K562 (cell line): Measurements from ENCODE around the gene CHAF1A. TPM values are rescaled to one million over a fixed set of nuclear protein-coding genes. Genes with fewer than 3 reads are reported as not detected.
A peak's percentile ranks its signal among the peaks of the same experiment; 100 is the strongest.

Experiments
- CTBP1 ChIP-seq: fragments of 450-650 bp; IDR thresholded peaks from 2 replicates; pipeline ENCODE4 v1.6.1; 2016; ENCODE audit warnings: borderline replicate concordance
- DDX20 ChIP-seq: fragments of 450-650 bp; IDR thresholded peaks from 2 replicates; pipeline ENCODE4 v1.6.1; 2016; ENCODE audit warnings: missing genetic modification characterization, low read depth, mild to moderate bottlenecking, missing compliant biosample characterization, moderate library complexity
- DLX4 ChIP-seq: fragments of 250-450 bp; sonication (Bioruptor Pico); IDR thresholded peaks from 2 replicates; pipeline ENCODE4 v1.6.1; 2021; ENCODE audit warnings: mild to moderate bottlenecking
- FIP1L1 ChIP-seq: fragments of 200-400 bp; formaldehyde crosslinking; IDR thresholded peaks from 2 replicates; pipeline ENCODE4 v1.6.1; 2018; ENCODE audit warnings: mild to moderate bottlenecking, low read depth, low read length; ENCODE audit not compliant: poor library complexity, severe bottlenecking
- FOSL1 ChIP-seq: fragments of 200-800 bp; sonication (Bioruptor generic); conservative IDR thresholded peaks from 2 replicates; pipeline ENCODE4 v1.6.1; 2016; ENCODE audit warnings: missing genetic modification characterization, missing compliant biosample characterization
- HNRNPK ChIP-seq: fragments of 200-400 bp; formaldehyde crosslinking; IDR thresholded peaks from one replicate; pipeline ENCODE4 v1.6.1; 2018; ENCODE audit warnings: mild to moderate bottlenecking, low read depth, low read length; ENCODE audit not compliant: poor library complexity, severe bottlenecking
- L3MBTL2 ChIP-seq: fragments of 450-650 bp; IDR thresholded peaks from 2 replicates; pipeline ENCODE4 v1.6.1; 2016; ENCODE audit warnings: mild to moderate bottlenecking, moderate library complexity
- SRF ChIP-seq, 2 experiments: fragments of 250-450, 450-650 bp in 1 of 2; sonication (Bioruptor Pico) in 1 of 2; sonication (generic) in 1 of 2; formaldehyde crosslinking; IDR thresholded peaks; 2 replicates each; pipeline versions ENCODE4 v1.5.0 to v1.5.1; 2020 to 2022; ENCODE audit warnings: mild to moderate bottlenecking in 1 of 2, missing genetic modification reagents in 1 of 2
- STAG1 ChIP-seq: sonication (generic); formaldehyde crosslinking; IDR thresholded peaks from 2 replicates; pipeline ENCODE4 v1.5.0; 2020; ENCODE audit warnings: missing genetic modification reagents, borderline replicate concordance
- polyA plus RNA-seq, 8 experiments: library from polyadenylated mRNA; depleted of rRNA in 4 of 8; stranded (reverse) in 5 of 8; unstranded in 3 of 8; fragments of >200 nt; fragmentation: Nextera tagmentation in 2 of 8; fragmentation: Illumina TruSeq in 1 of 8; extraction: Ambion mirVana in 2 of 8; extraction: Trizol in 1 of 8; gene quantifications; 2 replicates each; pipeline versions ENCODE4 v1.2.1 to v1.2.3, GENCODE V29; 2011 to 2014; ENCODE audit warnings: inconsistent platforms in 1 of 8, missing spikeins in 1 of 8
- total RNA-seq, 7 experiments: library from RNA; depleted of rRNA in 6 of 7; stranded (reverse); fragments of >200 nt in 6 of 7; fragmentation: Illumina TruSeq in 2 of 7; extraction: Trizol in 2 of 7; gene quantifications; 2 replicates each; pipeline versions ENCODE4 v1.2.1 to v1.2.3, GENCODE V29; 2011 to 2021; ENCODE audit warnings: low replicate concordance in 1 of 7
- TF ChIP-seq, protein P1 (sequence below), 2 experiments: fragments of 450-650 bp in 1 of 2; IDR thresholded peaks; 2 replicates each; pipeline ENCODE4 v1.6.1; 2011 to 2017; ENCODE audit warnings: low read depth in 2 of 2, antibody characterized with exemption in 1 of 2, borderline replicate concordance in 1 of 2, low read length in 1 of 2, mild to moderate bottlenecking in 1 of 2, mixed read lengths in 1 of 2; ENCODE audit not compliant: control insufficient read depth in 1 of 2

The CHAF1A gene
- total and polyA plus RNA-seq, 9 of the 15 experiments (the other 6 are each of a cell fraction or from before 2014, with no cell fraction given), result 1.6 to 86.9 (median 45.2) TPM

- TF ChIP-seq, protein P1, sequence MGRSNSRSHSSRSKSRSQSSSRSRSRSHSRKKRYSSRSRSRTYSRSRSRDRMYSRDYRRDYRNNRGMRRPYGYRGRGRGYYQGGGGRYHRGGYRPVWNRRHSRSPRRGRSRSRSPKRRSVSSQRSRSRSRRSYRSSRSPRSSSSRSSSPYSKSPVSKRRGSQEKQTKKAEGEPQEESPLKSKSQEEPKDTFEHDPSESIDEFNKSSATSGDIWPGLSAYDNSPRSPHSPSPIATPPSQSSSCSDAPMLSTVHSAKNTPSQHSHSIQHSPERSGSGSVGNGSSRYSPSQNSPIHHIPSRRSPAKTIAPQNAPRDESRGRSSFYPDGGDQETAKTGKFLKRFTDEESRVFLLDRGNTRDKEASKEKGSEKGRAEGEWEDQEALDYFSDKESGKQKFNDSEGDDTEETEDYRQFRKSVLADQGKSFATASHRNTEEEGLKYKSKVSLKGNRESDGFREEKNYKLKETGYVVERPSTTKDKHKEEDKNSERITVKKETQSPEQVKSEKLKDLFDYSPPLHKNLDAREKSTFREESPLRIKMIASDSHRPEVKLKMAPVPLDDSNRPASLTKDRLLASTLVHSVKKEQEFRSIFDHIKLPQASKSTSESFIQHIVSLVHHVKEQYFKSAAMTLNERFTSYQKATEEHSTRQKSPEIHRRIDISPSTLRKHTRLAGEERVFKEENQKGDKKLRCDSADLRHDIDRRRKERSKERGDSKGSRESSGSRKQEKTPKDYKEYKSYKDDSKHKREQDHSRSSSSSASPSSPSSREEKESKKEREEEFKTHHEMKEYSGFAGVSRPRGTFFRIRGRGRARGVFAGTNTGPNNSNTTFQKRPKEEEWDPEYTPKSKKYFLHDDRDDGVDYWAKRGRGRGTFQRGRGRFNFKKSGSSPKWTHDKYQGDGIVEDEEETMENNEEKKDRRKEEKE (IDR thresholded peaks at IDR 0.05; ENCODE audit: borderline replicate concordance in 1 of 2, control insufficient read depth in 1 of 2, low read depth in 2 of 2, low read length in 1 of 2), result no peak
- TF ChIP-seq SRF (CRISPR knock-in tag; IDR thresholded peaks at IDR 0.05) (no peak), STAG1 (CRISPR knock-in tag) (no peak), L3MBTL2 (0 out of 2 replicates have a peak, but pooled peaks have one; percentile 15), DDX20 (tag) (no peak), FIP1L1 (no peak), FOSL1 (no peak), DLX4 (CRISPR knock-in tag) (no peak), CTBP1 (no peak), HNRNPK (no peak)
These were observed 30.1 kb upstream of the CHAF1A start (continued) for GRCh38 chr19:4372165-4373012.
